Panc1 (cell line): ENCODE measurements around the gene C4orf36. TPM values are rescaled to one million over a fixed set of nuclear protein-coding genes. Genes with fewer than 3 reads are reported as not detected.

Experiments
- ATAC-seq: fragments of 200-7000 bp; cut with Tn5 transposase; 2 replicates; pipeline ENCODE4 v1.9.1; 2020; ENCODE audit warnings: mild to moderate bottlenecking, moderate library complexity
- BruUV-seq: library from RNA; stranded (reverse); fragments of 400-500 nt; replicated peaks from 2 replicates; lab custom pipeline; 2021; lab: Mats Ljungman, UMichigan
- CTCF ChIA-PET: fragments of 300-600 bp; sonication (Branson Sonifier 250); formaldehyde crosslinking; loops from one replicate; lab custom pipeline; 2022; ENCODE audit warnings: antibody characterized with exemption; lab: Charles Lee
- POLR2A ChIA-PET: fragments of 300-600 bp; sonication (Branson Sonifier 250); formaldehyde crosslinking; loops from one replicate; lab custom pipeline; 2022; ENCODE audit warnings: antibody characterized with exemption; lab: Charles Lee
- DNase-seq: peaks from one replicate; pipeline ENCODE4 v3.0.0-alpha.2; 2010; ENCODE audit warnings: low read depth, low spot score
- H3K27ac ChIP-seq: 2 replicates; pipeline ENCODE4 v1.5.1; 2011; ENCODE audit warnings: mild to moderate bottlenecking, low read length, inconsistent platforms
- H3K27me3 ChIP-seq: fragments of 200-500 bp; sonication (Bioruptor generic); 2 replicates; pipeline ENCODE4 v1.6.0; 2014; ENCODE audit warnings: low read length, inconsistent platforms; ENCODE audit not compliant: control insufficient read depth, insufficient read depth
- H3K36me3 ChIP-seq: fragments of 200-500 bp; sonication (Bioruptor generic); 2 replicates; pipeline ENCODE4 v1.5.1; 2014; ENCODE audit warnings: inconsistent platforms, mild to moderate bottlenecking, low read length, moderate library complexity; ENCODE audit not compliant: control insufficient read depth, insufficient read depth
- H3K4me1 ChIP-seq: 2 replicates; pipeline ENCODE4 v1.5.1; 2011; ENCODE audit warnings: inconsistent platforms, mild to moderate bottlenecking, low read length, moderate library complexity; ENCODE audit not compliant: control insufficient read depth, insufficient read depth
- H3K4me3 ChIP-seq, 2 experiments: 2 replicates each; pipeline ENCODE4 v1.5.1; 2011 to 2012; ENCODE audit warnings: low read depth in 2 of 2, low read length in 2 of 2, mild to moderate bottlenecking in 2 of 2, inconsistent platforms in 1 of 2, moderate library complexity in 1 of 2
- H3K9me3 ChIP-seq: fragments of 200-500 bp; sonication (Bioruptor generic); 2 replicates; pipeline ENCODE4 v1.5.1; 2014; ENCODE audit warnings: low read depth, mild to moderate bottlenecking, inconsistent platforms, low read length, moderate library complexity; ENCODE audit not compliant: control insufficient read depth, insufficient read depth
- POLR2AphosphoS5 ChIP-seq: IDR thresholded peaks from 2 replicates; pipeline ENCODE4 v1.6.1; 2012; ENCODE audit warnings: mild to moderate bottlenecking, low read depth, low read length, moderate library complexity
- SIN3A ChIP-seq: IDR thresholded peaks from 2 replicates; pipeline ENCODE4 v1.6.1; 2012; ENCODE audit warnings: low read depth, mild to moderate bottlenecking, low read length, moderate library complexity, borderline replicate concordance; ENCODE audit not compliant: insufficient read depth
- TCF7L2 ChIP-seq: IDR thresholded peaks from 2 replicates; pipeline ENCODE4 v1.6.1; 2011; ENCODE audit warnings: mild to moderate bottlenecking, low read depth, low read length, inconsistent platforms
- in situ Hi-C: cut with HindIII; loops from 2 replicates; pipeline ENCODE4 v1.10.0; 2016; ENCODE audit warnings: low sequenced_read_pairs, low pct_unique_long_range_greater_than_20kb
- intact Hi-C: fragments of 100-400 bp; cut with micrococcal nuclease; formaldehyde crosslinking; loops from one replicate; pipeline ENCODE4 v1.10.0; 2022; ENCODE audit not compliant: unreplicated experiment
- total RNA-seq: library from RNA; stranded (reverse); gene quantifications from one replicate; pipeline ENCODE4 v1.2.1, GENCODE V29; 2021; ENCODE audit not compliant: unreplicated experiment
- TF ChIP-seq, protein P1 (sequence below): fragments of 450-650 bp; IDR thresholded peaks from 2 replicates; pipeline ENCODE4 v1.5.1; 2017; ENCODE audit warnings: mild to moderate bottlenecking
- TF ChIP-seq, protein P2 (sequence below), 2 experiments: IDR thresholded peaks; 2 replicates each; pipeline ENCODE4 v1.6.1; 2011 to 2012; ENCODE audit warnings: low read depth in 2 of 2, control low read depth in 1 of 2, low read length in 1 of 2, mild to moderate bottlenecking in 1 of 2, moderate library complexity in 1 of 2; ENCODE audit not compliant: insufficient read depth in 1 of 2

C4orf36 gene
- total RNA-seq, 1 experiment from 2014 or later: 0.26 TPM

DNA sequence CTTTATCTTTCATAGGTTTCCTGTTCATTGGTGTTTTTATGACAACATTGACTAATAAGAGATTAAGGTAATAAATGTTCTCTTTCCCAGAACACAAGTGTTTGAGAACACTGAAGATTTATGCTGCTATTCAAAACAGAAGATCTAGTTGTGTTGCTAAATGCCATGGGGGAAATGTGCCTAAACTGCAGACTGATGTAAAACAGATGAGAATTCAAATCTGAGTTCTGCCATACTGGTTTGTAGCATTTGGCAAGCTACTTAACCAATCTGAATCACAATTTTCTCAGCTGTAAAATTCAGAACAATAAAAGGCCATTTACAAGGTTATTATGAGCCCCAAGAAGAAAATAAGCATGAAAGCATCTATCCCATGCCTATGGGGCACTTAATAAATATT is 45.3 kb downstream of the C4orf36 start:
- CTCF ChIA-PET: no interaction called here

DNA sequence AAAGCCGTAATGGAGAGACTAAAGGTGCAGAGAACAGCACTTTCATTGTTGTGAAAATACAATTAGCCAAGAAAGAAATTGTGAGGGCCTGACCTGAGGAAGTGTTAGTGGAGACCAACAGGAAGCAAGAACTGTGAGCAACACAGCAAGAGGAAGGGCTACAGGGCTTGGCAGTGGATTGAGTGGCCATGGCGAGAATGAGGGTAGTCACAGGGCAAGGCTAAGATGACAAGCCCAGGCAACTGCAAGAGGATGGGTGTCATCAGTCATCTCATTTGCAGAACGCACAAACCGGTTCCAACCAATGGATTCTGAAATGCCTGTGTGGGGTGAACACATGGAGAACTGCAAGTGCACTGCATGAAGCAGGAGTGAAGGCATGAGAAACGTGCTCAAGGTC is 46.6 kb downstream of the C4orf36 start:
- no peaks in the 10 kb centered on the region for H3K4me1 ChIP-seq
- ATAC-seq: no peak
- H3K4me3 ChIP-seq: no peak overlapping the region
- CTCF ChIA-PET: no interaction called here
- H3K9me3 ChIP-seq: no peaks in the 10 kb centered on the region
- H3K27ac ChIP-seq: no peak overlapping the region
- H3K27me3 ChIP-seq: no peaks in the 10 kb centered on the region
- POLR2A ChIA-PET: interaction anchor here (0.6 kb wide), 1 partner anchor 283 kb away, joined by 6 read pairs; no protein-coding TSS in a partner anchor
- no TSS peak for BruUV-seq
- in situ Hi-C loops (no loop called here), intact Hi-C loops (no loop called here)
- DNase-seq: no peak
- no peaks in the 10 kb centered on the region for H3K36me3 ChIP-seq
- TF ChIP-seq POLR2AphosphoS5: no peak

More for the DNA sequence above, 45.3 kb downstream of the C4orf36 start:
- in situ Hi-C loops (no loop called here), intact Hi-C loops (no loop called here)
- POLR2A ChIA-PET: no interaction called here
- no TSS peak for BruUV-seq
- Histone ChIP-seq H3K4me3 (no peak overlapping the region), H3K9me3 (no peaks in the 10 kb centered on the region), H3K36me3 (no peaks in the 10 kb centered on the region), H3K27me3 (no peaks in the 10 kb centered on the region), H3K27ac (no peak overlapping the region), H3K4me1 (no peaks in the 10 kb centered on the region)
- DNase-seq (no peak), ATAC-seq (no peak)
- no peak for TF ChIP-seq SIN3A
- no peak for TF ChIP-seq TCF7L2
- TF ChIP-seq, protein P1, sequence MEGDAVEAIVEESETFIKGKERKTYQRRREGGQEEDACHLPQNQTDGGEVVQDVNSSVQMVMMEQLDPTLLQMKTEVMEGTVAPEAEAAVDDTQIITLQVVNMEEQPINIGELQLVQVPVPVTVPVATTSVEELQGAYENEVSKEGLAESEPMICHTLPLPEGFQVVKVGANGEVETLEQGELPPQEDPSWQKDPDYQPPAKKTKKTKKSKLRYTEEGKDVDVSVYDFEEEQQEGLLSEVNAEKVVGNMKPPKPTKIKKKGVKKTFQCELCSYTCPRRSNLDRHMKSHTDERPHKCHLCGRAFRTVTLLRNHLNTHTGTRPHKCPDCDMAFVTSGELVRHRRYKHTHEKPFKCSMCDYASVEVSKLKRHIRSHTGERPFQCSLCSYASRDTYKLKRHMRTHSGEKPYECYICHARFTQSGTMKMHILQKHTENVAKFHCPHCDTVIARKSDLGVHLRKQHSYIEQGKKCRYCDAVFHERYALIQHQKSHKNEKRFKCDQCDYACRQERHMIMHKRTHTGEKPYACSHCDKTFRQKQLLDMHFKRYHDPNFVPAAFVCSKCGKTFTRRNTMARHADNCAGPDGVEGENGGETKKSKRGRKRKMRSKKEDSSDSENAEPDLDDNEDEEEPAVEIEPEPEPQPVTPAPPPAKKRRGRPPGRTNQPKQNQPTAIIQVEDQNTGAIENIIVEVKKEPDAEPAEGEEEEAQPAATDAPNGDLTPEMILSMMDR: no peak
- TF ChIP-seq, protein P2, sequence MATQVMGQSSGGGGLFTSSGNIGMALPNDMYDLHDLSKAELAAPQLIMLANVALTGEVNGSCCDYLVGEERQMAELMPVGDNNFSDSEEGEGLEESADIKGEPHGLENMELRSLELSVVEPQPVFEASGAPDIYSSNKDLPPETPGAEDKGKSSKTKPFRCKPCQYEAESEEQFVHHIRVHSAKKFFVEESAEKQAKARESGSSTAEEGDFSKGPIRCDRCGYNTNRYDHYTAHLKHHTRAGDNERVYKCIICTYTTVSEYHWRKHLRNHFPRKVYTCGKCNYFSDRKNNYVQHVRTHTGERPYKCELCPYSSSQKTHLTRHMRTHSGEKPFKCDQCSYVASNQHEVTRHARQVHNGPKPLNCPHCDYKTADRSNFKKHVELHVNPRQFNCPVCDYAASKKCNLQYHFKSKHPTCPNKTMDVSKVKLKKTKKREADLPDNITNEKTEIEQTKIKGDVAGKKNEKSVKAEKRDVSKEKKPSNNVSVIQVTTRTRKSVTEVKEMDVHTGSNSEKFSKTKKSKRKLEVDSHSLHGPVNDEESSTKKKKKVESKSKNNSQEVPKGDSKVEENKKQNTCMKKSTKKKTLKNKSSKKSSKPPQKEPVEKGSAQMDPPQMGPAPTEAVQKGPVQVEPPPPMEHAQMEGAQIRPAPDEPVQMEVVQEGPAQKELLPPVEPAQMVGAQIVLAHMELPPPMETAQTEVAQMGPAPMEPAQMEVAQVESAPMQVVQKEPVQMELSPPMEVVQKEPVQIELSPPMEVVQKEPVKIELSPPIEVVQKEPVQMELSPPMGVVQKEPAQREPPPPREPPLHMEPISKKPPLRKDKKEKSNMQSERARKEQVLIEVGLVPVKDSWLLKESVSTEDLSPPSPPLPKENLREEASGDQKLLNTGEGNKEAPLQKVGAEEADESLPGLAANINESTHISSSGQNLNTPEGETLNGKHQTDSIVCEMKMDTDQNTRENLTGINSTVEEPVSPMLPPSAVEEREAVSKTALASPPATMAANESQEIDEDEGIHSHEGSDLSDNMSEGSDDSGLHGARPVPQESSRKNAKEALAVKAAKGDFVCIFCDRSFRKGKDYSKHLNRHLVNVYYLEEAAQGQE (IDR thresholded peaks at IDR 0.05; ENCODE audit: insufficient read depth in 1 of 2, low read depth in 2 of 2, low read length in 1 of 2): no peak
- no peak for TF ChIP-seq POLR2AphosphoS5

DNA sequence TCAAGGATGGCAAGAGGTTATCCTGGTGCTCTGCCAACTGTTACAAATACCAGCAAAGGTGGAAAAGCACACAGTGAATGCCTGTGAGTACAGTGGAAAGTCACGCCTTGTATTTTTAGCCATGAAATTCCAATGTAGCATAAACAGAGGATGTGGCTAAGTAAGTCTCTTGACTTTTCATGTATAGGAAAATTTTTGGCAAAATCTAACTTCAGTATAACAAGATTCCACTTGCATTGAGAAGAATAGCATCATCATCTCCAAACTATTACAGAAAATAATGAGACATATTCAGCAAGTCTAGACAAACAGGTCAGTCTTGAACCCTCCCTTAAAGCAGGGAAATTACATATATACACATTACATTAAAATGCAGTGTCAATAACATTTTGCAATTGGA is 50.9 kb downstream of the C4orf36 start:
- CTCF ChIA-PET: no interaction called here
- no peak for DNase-seq
- no peaks in the 10 kb centered on the region for H3K4me1 ChIP-seq
- POLR2A ChIA-PET: no interaction called here
- no peaks in the 10 kb centered on the region for H3K27me3 ChIP-seq
- no peak overlapping the region for H3K4me3 ChIP-seq
- no peak overlapping the region for H3K27ac ChIP-seq
- in situ Hi-C loops (no loop called here), intact Hi-C loops (no loop called here)
- BruUV-seq: no TSS peak
- H3K9me3 ChIP-seq: no peaks in the 10 kb centered on the region
- no peaks in the 10 kb centered on the region for H3K36me3 ChIP-seq
- TF ChIP-seq SIN3A (no peak), POLR2AphosphoS5 (no peak), TCF7L2 (no peak)
- TF ChIP-seq, protein P1: no peak
- TF ChIP-seq, protein P2 (IDR thresholded peaks at IDR 0.05; ENCODE audit: insufficient read depth in 1 of 2, low read depth in 2 of 2, low read length in 1 of 2): no peak
- ATAC-seq: no peak
